Cardiac septum (tissue), 1 donor: ENCODE data around the gene TREX2. TPM values are rescaled to one million over a fixed set of nuclear protein-coding genes. Genes with fewer than 3 reads are reported as not detected.
A peak's percentile ranks its signal among the peaks of the same experiment; 100 is the strongest.

Source experiments
- DNase-seq: peaks from one replicate; pipeline ENCODE4 v3.0.0-alpha.2; 2020; ENCODE audit warnings: low spot score
- intact Hi-C: fragments of 100-400 bp; cut with DNase I; formaldehyde crosslinking; loops from one replicate; pipeline ENCODE4 v1.14.0; 2022
- total RNA-seq: library from RNA; stranded (reverse); fragmentation: NEBNext Ultra II Directional; extraction: Animal tissue kit (Norgen Biotek cat#: 25700); gene quantifications from one replicate; pipeline ENCODE4 v1.2.1, GENCODE V29; 2021
- donor health status: DM: no; HTN: no; CAD: no.

Gene TREX2
- total RNA-seq, 1 donor from 2014 or later = 0.19 TPM

DNA sequence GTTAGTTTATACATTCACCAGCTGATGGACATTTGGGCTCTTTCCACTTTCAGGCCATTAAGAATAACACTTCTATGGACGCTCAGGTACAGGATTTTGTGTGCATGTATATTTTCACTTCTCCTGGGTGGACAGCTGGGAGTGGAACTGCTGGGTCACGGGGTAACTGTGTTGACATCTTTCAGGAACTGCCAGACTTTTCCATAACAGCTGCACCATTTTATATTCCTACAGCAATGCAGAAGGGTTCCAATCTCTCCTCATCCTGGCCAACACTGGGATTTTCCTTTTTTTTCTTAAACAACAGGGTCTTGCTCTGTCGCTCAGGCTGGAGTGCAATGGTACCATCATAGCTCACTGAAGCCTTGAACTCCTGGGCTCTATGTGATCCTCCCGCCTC lies 12.6 kb upstream of the TREX2 start:
- DNase-seq = no peak
- intact Hi-C loops = no loop called here

DNA sequence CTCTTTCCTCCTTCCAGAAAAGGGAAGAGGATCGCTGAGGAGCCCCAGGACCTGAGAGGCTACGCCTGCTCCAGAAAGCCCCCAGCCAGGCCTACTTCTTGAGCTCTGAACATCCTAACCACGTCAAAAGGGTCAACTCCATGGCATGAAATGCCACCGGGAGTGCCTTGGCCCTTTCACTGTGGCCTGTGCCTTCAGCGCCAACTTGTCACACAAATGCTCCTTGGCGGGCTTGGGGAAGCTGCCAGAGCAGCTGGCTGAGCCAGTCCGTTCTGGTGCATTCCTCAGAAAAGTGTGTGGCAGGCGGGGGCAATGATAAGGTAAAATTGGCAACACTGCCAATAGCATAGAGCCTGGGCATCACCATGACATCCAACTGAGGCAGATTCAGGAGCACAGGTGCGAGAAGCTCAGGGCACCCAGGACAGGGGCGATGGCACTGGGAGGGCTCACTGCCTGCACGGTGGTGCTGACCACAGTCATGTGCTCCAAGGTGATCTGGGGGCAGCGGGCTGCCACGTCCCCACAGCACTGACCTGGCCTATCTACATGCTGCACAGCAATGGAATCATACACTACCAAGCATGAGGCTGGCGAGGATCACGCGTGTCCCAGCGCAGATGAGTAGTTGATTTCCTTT lies 12.1 kb upstream of the TREX2 start:
- intact Hi-C loops = no loop called here
- DNase-seq = no peak

DNA sequence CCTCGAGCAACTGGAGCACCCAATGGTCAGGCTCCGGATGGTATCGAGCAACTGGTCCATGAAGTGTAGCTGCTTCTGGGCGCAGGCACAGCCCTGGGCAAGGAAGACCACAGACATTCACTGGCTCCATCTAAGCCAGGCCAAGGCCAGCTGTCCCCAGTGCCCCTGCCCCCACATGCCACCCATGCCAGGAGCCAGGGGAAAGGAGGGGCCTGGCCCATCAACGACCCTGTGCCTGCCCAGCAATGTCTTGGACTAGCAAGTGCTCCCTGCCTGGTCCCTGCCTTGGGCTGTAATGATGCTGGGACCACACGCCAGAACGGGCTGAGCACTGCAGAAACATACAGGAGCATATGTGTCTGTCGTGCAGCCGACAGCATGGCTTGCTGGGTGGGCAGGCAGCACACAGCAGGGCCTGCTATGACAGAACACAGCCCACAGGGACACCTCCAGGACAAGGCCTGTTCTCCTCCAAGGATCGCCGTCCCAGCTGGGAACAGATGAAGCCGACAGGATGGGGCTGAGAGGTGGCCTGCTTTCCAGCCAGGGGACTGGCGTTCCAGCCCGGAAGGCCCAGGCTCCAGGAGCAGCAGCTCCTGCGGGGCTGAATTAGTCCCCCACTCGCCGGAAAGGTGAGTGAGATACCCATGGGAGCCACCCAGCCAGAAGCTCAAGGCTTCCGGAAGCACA lies 11.4 kb upstream of the TREX2 start:
- DNase-seq = no peak
- intact Hi-C loops = no loop called here

DNA sequence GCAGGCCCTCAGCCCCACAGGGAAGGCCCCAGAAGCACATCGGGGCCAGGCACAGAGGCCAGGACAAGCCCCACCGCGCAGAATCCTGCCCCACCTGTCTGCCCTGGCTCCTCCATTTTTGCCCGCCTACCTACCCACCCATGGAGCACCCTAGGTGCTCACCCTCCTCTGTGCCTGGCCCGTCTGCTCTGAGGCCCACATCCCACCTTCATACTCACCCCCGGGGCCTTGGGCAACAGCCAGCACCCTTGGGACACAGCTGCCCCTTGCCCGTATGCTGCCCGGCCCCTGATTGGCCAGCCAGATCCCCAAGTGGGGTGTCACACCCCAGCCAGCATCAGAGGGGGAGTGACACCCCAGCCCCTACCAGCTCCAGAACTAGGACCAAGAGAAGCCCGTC lies 10.8 kb upstream of the TREX2 start:
- DNase-seq = no peak
- intact Hi-C loops = no loop called here

DNA sequence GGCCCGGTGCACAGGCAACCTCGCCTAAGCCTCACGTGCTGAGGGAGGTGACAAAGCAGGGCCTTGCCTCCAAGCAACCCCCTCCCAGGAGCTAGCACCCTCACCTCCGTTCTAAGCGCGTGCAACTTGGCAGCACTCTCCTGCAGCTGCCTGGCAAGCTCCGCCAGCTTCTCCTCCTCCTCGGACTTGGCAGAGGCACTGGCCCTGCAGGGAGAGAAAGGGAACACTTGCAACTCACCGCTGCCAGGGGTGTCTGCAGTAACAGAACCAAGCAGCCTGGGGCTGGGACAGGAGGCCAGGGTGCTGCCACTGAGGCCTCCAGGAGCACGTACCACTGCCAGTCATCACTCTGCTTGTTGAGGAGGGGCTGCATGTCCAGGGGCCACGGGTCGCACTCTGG lies 10.3 kb upstream of the TREX2 start:
- intact Hi-C loops = no loop called here
- DNase-seq = no peak

DNA sequence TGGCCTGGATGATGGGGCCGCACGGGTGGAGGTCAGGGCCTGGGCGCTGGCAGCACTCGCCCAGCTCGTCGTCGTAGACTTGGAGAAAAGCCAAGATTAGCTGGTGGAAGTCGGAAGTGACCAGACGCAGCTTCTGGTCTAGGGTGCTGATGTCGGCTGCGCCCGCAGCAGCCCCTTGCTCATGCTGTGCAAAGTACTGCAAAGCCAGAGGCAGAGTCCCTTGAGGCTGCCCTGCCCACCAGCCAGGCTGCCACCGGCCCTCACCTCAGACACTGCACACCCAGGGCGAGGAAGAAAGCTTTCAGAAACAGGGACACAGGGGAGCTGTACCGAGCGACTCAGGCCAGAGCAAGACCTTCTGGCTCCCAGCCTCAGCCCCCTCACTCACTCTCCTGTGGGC lies 9.7 kb upstream of the TREX2 start:
- intact Hi-C loops = no loop called here
- no peak for DNase-seq

DNA sequence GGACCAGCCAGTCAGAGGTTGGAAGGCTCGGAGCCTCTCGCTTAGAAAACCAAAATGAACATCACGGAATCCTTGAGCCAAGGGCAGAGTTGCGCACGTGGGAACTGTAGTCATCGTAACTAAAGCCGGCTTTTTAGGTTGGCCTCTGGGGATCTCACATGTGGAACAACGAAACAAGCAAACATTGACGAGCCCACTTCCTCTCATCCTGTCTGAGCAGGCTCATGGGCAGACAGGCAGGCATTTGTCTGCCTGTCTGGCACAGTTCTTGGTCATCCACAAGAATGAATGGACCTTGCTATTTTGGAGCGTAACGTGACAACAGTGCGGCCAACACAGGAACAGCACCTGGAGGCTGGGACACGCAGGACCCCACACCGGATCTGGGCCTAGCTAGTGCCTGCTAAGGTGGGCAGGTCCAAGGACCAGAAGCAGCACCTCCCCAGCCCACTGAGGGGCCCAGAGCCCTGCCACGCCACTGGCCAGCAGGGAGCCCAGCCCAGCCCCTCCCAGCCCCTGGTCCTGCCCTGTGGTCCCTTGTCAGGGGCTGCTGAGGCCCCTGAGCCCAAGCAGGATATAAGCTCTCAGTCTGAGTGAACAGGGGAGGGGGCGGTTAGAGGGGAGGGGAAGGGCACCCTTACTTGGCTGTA lies 9.2 kb upstream of the TREX2 start:
- intact Hi-C loops = no loop called here
- no peak for DNase-seq

DNA sequence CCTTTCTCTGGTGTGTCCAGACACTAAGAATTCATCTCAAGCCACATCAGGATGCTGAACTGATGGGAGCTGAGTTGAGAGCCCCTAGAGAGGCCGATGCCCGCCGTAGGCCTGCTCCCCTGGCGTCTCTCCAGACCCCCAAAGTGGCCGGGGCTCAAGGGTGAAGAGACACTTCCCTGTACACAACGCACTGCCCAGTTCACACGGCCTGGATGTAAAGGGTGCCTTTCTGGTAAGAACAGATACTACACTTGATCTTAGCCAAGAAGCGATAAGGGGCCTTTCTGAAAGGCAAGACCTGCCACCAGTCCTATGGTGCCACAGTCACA lies 5.1 kb upstream of the TREX2 start:
- DNase-seq = peak; percentile 33
- intact Hi-C loops = no loop called here

DNA sequence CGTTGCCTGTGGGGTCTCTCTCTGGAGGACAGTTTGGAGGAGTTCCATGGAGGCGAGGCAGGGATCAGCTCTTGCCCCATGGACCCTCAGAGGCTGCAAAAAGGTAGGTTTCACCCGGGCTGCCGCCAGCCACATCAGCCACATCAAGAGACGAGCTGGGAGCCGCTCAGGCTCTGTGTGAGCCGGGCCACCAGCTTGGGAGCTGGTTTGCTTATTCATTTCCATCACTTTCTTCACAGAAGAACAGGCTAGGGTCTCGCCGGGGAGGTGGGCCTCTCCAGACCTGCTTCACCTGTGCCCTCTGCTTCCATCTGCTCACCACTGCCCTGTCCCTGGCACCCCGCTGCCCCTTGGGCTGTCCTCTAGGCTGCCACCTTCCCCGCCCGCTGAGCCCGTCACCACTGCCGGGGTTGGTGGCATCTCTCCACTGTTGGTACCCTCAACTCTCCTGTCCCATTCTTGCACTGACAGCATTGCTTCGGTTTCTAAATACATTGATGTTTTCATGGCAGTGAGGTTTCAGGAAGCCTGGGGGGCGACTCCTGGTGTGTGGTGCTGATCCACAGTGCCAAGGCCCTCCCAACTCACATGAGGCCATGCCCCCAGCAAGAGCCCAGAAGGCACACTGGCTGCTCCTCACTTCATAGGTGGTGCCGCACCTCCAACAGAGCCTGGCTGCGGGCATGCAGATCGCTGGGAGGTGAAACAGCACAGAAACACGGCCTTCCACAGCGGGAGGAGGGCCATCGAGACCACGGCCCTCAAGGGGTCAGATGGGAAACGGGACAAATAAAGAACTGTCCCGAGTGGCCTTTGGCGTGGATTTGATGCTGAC lies 4.5 kb upstream of the TREX2 start:
- peak; percentile 59 for DNase-seq
- intact Hi-C loops = no loop called here

DNA sequence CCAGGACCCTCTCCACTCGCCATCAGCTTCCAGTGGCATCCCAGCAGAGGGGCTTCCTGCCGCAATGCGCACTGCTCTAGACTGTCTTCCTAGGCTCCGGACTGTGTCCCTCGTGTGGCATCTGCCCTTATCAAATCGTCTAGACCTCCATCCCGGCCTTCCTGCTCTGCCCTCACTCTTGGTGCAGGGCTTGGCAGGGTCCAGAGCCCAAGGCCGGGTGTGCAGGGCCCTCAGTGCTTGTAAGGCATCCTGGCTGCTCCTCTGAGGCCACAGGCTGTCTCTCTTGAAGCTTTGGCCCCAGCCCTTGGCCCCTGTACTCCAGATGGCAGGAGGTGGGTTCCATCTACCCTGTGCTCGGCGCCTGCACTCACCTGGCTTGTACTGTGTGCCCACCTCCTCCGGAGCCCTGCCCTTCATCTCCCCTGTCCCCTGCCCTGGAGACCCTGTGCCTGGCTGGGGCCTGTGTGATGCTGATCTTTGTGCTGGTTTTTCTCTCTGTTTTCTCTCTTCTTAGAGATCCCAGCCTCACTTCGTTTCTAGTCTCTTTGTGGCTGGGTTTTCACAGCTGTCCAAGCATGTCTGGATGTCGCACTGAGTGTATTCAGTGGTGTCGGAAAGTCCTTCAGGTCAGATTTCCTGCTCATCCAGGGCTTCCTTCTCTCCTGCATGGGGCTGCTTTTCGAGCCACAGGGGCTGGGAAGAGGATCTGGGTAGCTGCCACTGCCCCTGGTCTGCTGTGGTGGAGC lies 3.7 kb upstream of the TREX2 start:
- intact Hi-C loops = no loop called here
- peak; percentile 70 for DNase-seq

DNA sequence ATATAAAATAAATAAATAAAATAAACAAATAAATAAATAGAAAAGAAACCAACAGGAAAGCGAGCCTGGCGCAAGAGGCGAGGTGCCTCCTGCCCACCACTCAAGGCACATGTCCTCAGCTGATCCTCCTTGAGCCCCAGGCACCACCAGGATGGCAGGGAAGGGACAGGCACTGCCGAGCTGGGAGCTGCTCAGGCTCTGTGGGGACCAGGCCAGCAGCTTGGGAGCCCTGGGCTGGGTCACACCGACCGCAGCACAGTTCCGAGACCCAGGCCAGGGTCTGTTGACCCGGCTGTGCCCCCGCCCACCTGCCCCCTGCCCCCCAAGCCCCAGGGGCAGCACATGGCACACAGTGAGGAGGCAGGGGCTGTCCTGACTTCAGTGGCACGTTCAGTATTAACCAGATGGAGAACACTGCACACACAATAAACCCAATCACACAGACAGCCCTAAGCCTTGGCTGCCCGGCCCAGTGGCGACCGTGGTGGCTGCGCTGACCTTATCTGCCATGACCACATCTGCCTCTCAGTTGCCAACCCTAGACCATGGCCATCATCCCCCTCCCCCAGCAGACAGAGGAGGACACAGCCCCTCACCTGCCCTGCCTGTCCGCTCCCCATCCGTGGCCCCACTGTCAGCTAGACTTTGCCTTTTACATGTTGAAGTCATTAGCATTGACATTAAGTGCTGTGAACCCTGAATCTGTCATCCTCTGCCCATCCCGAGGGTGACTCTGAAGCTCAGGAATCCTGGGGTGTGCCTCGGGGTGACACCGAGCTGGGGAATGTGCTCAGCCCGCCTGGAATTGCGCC lies 2.9 kb upstream of the TREX2 start:
- DNase-seq = peak; percentile 68
- intact Hi-C loops = no loop called here

DNA sequence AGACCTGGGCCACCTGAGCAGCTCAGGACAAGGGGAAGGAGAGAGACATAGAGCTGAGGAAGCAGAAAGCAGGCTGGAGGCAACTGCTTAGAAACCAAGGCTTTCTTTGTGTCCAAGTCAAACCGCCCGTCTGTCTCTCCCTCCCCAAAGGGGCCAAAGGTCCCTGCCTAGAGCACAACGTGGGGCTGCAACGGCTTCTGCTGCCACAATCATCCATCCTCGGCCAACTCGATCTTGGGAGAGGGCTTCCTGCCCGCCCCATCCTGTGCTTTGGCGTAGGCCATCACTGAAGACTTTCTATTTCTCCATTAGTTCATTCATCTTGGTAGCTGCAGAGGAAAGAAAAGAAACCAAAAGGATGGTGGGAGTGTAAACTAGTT lies 1.7 kb upstream of the TREX2 start:
- intact Hi-C loops = no loop called here
- DNase-seq = no peak

DNA sequence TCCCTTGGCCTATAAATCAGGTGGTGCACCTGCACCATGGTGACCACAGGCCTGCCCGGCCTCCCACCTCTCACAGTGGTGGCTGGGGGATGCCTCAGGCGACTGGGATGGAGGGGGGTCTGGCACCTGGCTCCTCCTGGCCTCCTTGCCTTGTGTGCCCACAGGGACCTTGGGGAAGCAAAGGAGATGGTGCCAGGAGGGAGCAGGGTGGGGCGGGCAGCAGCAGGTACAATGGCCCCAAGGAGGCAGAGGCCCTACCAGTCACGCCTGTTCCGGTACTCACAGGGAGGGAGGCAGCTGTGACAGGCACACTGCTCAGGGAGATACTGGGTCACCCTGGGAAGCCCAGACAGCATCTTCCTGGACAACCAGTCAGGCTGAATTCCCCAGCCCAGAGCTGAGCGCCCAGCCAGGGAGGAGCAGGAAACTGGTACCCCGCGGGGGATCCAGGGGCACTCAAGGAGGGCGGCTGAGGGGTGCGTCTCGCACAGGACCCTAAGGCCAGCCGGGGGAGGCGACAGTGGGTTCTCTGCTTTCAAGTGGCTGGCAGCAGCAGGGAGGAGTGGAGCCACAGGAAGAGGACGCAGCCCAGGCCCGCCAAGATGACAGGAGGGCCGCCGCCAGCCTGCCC lies 1.2 kb upstream of the TREX2 start:
- DNase-seq = peak; percentile 73
- intact Hi-C loops = no loop called here

DNA sequence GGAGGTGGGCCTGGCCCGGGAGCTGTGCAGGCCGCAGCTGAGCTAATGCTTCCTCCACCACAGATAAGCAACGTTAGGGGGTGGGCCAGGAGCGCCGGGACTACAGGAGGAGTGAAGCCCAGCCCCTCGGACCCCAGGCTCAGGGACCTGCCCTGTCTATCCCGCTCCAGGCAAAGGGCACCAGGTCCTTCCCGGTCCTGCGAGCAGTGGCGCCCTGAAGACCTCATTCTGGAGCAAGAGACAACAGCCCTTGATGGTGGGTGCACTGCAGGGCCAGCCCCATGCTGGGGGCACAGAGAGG lies 730 bp upstream of the TREX2 start:
- DNase-seq = peak; percentile 54
- intact Hi-C loops = no loop called here

DNA sequence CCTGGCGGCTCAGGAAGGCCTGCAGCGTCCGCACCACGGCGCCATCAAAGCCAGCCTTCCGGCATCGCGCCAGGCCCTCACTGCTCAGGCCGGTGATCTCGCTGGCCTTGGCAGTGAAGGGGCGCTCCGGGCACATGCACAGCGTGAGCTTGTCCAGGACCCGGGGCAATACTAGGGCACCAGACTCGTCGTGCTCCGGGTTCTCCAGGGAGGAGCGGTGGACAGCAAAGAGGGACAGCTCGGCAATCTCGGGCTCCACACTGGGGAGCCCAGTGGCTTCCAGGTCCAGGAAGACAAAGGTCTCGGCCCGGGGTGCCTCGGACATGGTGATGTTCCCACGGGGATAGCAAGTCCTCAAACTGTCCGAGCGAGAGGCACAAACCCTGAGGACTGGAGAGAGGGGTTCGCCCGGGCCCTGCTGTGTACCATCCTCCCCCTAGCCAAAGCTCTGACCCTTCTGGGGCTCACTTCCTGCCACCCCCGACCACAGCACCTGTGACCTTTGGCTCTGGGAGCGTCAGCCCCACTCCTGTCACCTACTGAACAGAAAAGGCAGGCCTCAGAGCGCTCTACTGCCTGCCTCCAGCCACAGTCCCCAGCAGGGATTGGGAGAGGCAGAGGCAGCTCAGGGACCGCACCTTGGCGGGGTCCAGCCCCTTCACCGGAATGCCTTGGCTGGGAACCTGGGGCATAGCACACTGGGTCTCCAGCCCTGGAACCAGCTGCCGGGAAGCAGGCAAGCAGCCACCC lies 575 bp downstream of the TREX2 start:
- DNase-seq = peak; percentile 58
- intact Hi-C loops = no loop called here

DNA sequence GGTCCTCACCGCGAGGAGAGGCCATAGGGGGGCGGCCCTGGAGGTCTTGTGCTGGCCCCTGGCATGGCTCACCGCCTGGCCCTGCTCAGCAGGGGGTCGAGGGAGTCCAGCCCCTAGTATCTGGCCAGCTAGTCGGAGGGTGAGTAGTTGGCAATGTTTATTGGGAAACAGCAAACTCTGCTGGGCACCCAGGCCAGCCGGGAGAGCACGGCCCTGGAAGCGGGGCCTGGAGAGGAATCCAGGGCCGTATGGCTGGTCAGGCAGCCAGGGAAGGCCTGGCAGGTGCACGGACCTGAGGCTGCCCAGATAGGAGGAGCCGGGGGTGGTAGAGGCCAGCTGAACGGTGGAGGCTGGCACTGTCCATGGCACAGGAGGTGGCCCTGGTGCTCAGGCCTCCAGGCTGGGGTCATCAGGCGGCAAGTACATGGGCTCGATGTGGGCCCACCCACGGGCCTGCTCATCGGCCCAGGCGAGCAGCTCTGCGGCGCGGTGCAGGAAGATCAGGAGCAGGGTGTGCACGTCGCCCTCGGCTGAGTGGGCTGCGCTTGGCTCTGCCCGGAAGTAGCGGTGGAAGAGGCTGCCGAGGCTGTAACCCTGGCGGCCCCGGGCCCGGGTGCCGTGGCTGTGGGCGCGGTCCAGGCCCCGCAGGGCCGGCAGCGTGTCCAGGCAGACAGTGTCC lies 1.4 kb downstream of the TREX2 start:
- DNase-seq = peak; percentile 56
- intact Hi-C loops = no loop called here

DNA sequence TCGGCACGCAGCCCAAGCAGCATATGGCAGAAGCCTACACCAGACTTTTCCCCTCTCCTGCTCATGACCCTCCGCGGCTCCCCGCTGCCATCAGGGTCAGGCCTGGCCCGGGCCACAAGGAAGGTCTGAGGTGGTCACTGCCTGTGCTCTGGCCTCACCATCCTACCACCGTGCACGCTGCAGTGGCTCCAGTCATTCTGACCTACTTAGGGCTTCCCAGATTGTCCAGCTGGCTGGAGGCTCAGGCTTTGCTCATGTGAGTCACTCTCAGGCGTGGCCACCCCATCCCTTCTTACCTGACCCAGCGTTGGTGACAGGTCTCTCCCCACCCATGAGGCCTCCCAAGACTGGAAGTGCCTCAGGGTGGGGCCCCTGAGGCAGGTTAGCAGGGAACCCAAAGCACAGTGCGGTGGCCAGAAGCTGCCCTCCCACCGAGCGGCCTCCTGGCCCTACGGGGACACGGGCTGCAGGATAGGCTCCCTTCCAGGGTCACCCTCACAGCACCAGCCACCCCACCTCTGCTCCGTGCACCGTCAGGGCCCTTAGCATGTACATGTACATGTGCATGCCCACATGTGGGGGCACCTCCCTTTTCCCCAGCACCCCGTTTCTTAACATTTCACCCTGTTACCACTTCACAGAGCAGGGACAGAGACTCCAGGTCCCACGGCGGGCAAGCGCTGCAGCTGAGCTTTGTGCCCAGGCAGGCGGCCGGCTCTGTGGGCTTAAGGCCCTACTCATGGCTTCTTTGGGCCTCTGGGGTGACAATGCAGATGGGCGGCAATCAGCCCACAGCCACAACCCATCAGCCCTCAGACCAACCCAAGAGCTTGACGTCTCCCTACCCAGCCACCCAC lies 2.2 kb downstream of the TREX2 start:
- DNase-seq = peak; percentile 53
- intact Hi-C loops = no loop called here
